ENCODE results near the gene OGDHL. TPM values are rescaled to one million over a fixed set of nuclear protein-coding genes. Genes with fewer than 3 reads are reported as not detected.
"Not testable (repeated sequence)": the region's sequence is repeated elsewhere in the genome, so short reads cannot be mapped to it uniquely, and the experiment has no call there.

The OGDHL gene
- total and polyA plus RNA-seq, 2 of the 13 experiments (the other 11 are each of a cell fraction or from before 2014, with no cell fraction given), result 3.0 to 9.8 TPM

DNA sequence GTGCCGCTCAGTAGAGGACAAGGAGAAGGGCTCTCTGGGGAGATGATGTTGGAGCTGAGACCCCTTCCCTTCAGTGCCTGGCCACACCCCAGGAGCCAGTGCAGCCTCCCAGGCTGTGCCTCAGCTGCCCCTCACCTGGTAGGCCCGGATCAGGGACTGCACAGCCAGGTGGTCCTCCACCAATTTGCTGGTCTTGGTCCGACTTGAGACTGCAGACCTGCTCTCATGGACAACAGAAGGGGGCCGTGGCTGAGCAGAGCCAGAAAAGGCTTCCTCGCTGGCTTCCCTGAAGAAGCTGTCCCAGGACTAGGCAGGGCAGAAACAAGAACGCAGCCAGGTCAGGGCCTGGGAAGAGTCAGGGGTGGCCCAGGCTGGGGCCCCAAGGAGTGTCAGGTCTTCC lies 5.5 kb downstream of the OGDHL start (continued):
- TF ChIP-seq, protein P1, sequence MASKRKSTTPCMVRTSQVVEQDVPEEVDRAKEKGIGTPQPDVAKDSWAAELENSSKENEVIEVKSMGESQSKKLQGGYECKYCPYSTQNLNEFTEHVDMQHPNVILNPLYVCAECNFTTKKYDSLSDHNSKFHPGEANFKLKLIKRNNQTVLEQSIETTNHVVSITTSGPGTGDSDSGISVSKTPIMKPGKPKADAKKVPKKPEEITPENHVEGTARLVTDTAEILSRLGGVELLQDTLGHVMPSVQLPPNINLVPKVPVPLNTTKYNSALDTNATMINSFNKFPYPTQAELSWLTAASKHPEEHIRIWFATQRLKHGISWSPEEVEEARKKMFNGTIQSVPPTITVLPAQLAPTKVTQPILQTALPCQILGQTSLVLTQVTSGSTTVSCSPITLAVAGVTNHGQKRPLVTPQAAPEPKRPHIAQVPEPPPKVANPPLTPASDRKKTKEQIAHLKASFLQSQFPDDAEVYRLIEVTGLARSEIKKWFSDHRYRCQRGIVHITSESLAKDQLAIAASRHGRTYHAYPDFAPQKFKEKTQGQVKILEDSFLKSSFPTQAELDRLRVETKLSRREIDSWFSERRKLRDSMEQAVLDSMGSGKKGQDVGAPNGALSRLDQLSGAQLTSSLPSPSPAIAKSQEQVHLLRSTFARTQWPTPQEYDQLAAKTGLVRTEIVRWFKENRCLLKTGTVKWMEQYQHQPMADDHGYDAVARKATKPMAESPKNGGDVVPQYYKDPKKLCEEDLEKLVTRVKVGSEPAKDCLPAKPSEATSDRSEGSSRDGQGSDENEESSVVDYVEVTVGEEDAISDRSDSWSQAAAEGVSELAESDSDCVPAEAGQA (IDR thresholded peaks at IDR 0.05; ENCODE audit: low read depth), result no peak
- TF ChIP-seq, protein P1 (CRISPR knock-in tag; IDR thresholded peaks at IDR 0.05; ENCODE audit: borderline replicate concordance), result no peak
- no peak for TF ChIP-seq RFX3 (CRISPR knock-in tag; IDR thresholded peaks at IDR 0.05)
- TF ChIP-seq, protein P2, sequence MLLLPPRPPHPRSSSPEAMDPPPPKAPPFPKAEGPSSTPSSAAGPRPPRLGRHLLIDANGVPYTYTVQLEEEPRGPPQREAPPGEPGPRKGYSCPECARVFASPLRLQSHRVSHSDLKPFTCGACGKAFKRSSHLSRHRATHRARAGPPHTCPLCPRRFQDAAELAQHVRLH (CRISPR knock-in tag; IDR thresholded peaks at IDR 0.05; ENCODE audit: borderline replicate concordance, low read depth), result no peak

DNA sequence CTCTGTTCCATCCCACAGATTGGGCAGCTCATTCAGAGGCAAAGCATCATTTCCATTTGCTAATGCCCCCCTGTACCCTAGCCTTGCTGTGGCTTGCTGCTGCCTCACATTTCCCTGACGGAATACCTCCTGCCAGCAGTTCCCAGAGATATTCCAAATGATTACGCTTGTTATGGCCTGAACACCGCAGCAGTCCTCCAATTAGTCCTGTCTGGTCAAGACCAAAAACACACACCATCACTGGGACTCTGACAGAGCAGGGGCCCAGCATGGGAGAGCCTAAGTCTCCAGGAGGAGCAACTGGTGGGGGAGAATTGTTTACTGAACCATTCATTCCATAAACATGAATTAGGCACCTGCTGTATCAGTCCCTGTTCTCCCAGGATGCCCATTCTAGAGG lies 6.1 kb downstream of the OGDHL start:
- POLR2A ChIA-PET, result no interaction called here
- H3K9me3 ChIP-seq (ENCODE audit: low read length), result no peaks in the 10 kb centered on the region
- no peak overlapping the region for H3K9ac ChIP-seq (ENCODE audit: insufficient read depth, low read depth, low read length)
- in situ Hi-C loops (cut with HindIII; ENCODE audit: extremely low pct_ligation_motif_present, low pct_unique_long_range_greater_than_20kb) (no loop called here), intact Hi-C loops (cut with micrococcal nuclease; ENCODE audit: unreplicated experiment) (no loop called here)
- H3K27me3 ChIP-seq (ENCODE audit: control insufficient read depth in 1 of 2, insufficient read depth in 2 of 2, low read length in 2 of 2), result no peaks in the 10 kb centered on the region
- WGBS (ENCODE audit: low lambda C conversion rate), result 93% methylated on average over 3 of the region's 3 CpGs
- H3K79me2 ChIP-seq (ENCODE audit: insufficient read depth, low read length), result no peaks in the 10 kb centered on the region
- ATAC-seq (no peak), FAIRE-seq (no peak), DNase-seq (ENCODE audit: low spot score) (no peak)
- 0 out of 2 replicates have a peak, but pooled peaks cover 6% of the 10 kb centered on the region for H4K20me1 ChIP-seq (ENCODE audit: insufficient read depth, low read length)
- BruUV-seq (replicated peaks), result no TSS peak
- H3K4me3 ChIP-seq (replicated peaks in 1 of 3; ENCODE audit: insufficient read depth in 1 of 3, low read depth in 2 of 3, low read length in 3 of 3), result no peak overlapping the region
- no peaks in the 10 kb centered on the region for H3K36me3 ChIP-seq (replicated peaks in 1 of 2; ENCODE audit: control insufficient read depth in 1 of 2, insufficient read depth in 2 of 2, low read length in 2 of 2)
- CTCF ChIA-PET (ENCODE audit: low intra/inter-chr PET ratio, low total read pairs), result no interaction called here
- H3K4me2 ChIP-seq (ENCODE audit: low read depth, low read length), result no peak overlapping the region
- no peak overlapping the region for H2AFZ ChIP-seq (ENCODE audit: low read length)
- peaks cover 5% of the 10 kb centered on the region for H3K4me1 ChIP-seq (ENCODE audit: insufficient read depth, low read length)
- TF ChIP-seq SIX4 (CRISPR knock-in tag; IDR thresholded peaks at IDR 0.05), result no peak
- H3K27ac ChIP-seq (ENCODE audit: extremely low read length, insufficient read depth, low read length), result no peak overlapping the region

DNA sequence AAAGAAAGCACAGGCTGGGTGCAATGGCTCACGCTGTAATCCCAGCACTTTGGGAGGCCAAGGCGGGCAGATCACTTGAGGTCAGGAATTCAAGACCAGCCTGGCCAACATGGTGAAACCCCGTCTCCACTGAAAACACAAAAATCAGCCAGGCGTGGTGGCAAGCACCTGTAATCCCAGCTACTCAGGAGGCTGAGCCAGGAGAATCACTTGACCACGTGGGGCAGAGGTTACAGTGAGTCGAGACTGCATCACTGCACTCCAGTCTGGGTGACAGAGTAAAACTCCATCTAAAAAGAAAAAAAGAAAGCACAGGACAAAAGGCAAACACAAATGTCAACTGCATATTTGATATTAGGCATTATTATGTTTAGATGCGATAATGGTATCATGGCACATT lies 7.2 kb downstream of the OGDHL start:
- FAIRE-seq; H2AFZ ChIP-seq (ENCODE audit: low read length); CTCF ChIA-PET (ENCODE audit: low intra/inter-chr PET ratio, low total read pairs); H3K9ac ChIP-seq (ENCODE audit: insufficient read depth, low read depth, low read length); BruUV-seq (replicated peaks); POLR2A ChIA-PET; H3K36me3 ChIP-seq (replicated peaks in 1 of 2; ENCODE audit: control insufficient read depth in 1 of 2, insufficient read depth in 2 of 2, low read length in 2 of 2); H3K9me3 ChIP-seq (ENCODE audit: low read length); H4K20me1 ChIP-seq (ENCODE audit: insufficient read depth, low read length); H3K4me3 ChIP-seq (replicated peaks in 1 of 3; ENCODE audit: insufficient read depth in 1 of 3, low read depth in 2 of 3, low read length in 3 of 3); H3K27me3 ChIP-seq (ENCODE audit: control insufficient read depth in 1 of 2, insufficient read depth in 2 of 2, low read length in 2 of 2); in situ Hi-C loops (cut with HindIII; ENCODE audit: extremely low pct_ligation_motif_present, low pct_unique_long_range_greater_than_20kb); DNase-seq (ENCODE audit: low spot score); intact Hi-C loops (cut with micrococcal nuclease; ENCODE audit: unreplicated experiment); ATAC-seq; H3K79me2 ChIP-seq (ENCODE audit: insufficient read depth, low read length); H3K27ac ChIP-seq (ENCODE audit: extremely low read length, insufficient read depth, low read length); H3K4me2 ChIP-seq (ENCODE audit: low read depth, low read length); H3K4me1 ChIP-seq (ENCODE audit: insufficient read depth, low read length): not testable (repeated sequence)
- 87% methylated on average over 7 of the region's 7 CpGs for WGBS (ENCODE audit: low lambda C conversion rate)
